HCT116 (cell line): Measurements from ENCODE around the gene SVBP. TPM values are rescaled to one million over a fixed set of nuclear protein-coding genes. Genes with fewer than 3 reads are reported as not detected.
A peak's percentile ranks its signal among the peaks of the same experiment; 100 is the strongest.

Experiments used
- CEBPB ChIP-seq: IDR thresholded peaks from 2 replicates; pipeline ENCODE4 v1.6.1; 2012; ENCODE audit warnings: low read depth
- EZH2 ChIP-seq: fragments of 200-600 bp; sonication (generic); IDR thresholded peaks from 2 replicates; pipeline ENCODE4 v1.6.1; 2017; ENCODE audit warnings: antibody characterized with exemption, mixed run types
- POLR2AphosphoS5 ChIP-seq: IDR thresholded peaks from 2 replicates; pipeline ENCODE4 v1.6.1; 2011; ENCODE audit warnings: mild to moderate bottlenecking, low read depth, low read length, moderate library complexity
- SIN3A ChIP-seq: IDR thresholded peaks from 2 replicates; pipeline ENCODE4 v1.6.1; 2012; ENCODE audit warnings: low read depth
- SP1 ChIP-seq: IDR thresholded peaks from 2 replicates; pipeline ENCODE4 v1.6.1; 2012; ENCODE audit warnings: low read depth
- SRF ChIP-seq: IDR thresholded peaks from 2 replicates; pipeline ENCODE4 v1.6.1; 2012; ENCODE audit warnings: low read depth
- TCF7L2 ChIP-seq: IDR thresholded peaks from 2 replicates; pipeline ENCODE4 v1.7.0; 2011; ENCODE audit warnings: borderline replicate concordance, inconsistent platforms; ENCODE audit not compliant: insufficient read depth, insufficient read length; ENCODE audit errors: extremely low read depth
- YY1 ChIP-seq: IDR thresholded peaks from 2 replicates; pipeline ENCODE4 v1.6.1; 2011; ENCODE audit warnings: low read length, low read depth, moderate library complexity, mild to moderate bottlenecking; ENCODE audit not compliant: insufficient replicate concordance; ENCODE audit errors: extremely low read depth
- total RNA-seq: library from RNA; stranded (reverse); gene quantifications from one replicate; pipeline ENCODE4 v1.2.1, GENCODE V29; 2021; ENCODE audit not compliant: unreplicated experiment
- TF ChIP-seq, protein P1 (sequence below): IDR thresholded peaks from 2 replicates; pipeline ENCODE4 v1.6.1; 2012; ENCODE audit warnings: low read depth
- TF ChIP-seq, protein P2 (sequence below): IDR thresholded peaks from 2 replicates; pipeline ENCODE4 v1.6.1; 2012

The SVBP gene
- total RNA-seq, 1 experiment from 2014 or later, result 14.4 TPM

DNA sequence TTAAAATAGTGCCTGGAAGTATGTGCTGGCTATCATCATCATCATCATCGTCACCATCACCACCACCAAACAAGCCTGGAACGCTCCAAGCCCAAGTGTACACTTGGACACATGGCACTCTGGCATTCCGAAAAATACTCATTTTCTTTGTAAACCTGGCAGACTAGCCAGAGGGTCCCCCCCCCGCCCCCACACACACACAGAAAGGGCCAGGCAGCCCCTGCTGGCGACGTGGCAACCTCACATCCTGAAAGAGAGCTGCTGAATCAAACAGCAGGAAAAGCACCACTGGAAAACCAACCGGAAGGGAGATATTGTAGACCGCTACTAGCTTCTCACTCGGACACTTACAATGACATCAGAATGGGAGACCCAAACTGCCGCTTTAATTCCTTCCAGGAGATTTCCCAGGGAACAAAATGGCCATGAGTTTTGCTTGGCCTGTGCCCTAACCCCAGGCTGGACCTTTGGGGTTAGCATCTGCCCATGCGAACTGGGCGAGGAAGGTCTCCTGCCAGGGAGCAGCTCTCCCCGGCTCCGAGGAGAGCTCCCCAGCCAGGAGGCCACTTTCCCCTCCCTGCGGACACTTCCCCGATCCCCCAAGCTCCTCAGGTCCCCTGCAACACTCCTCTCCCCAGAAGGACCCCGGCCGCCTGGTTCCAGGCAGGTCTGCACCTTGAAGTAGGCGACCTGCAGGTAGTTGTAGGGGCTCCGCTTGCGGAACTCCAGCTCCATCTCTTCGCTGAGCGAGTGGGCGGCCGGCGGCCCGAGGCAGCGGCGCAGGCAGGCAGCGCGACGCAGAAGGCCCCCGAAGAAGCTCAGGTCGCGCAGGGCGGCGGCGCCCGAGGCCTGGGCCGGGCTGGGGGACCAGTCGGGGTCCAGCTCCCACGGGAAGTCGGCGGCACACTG lies 51.1 kb downstream of the SVBP start (continued):
- TF ChIP-seq, protein P1, sequence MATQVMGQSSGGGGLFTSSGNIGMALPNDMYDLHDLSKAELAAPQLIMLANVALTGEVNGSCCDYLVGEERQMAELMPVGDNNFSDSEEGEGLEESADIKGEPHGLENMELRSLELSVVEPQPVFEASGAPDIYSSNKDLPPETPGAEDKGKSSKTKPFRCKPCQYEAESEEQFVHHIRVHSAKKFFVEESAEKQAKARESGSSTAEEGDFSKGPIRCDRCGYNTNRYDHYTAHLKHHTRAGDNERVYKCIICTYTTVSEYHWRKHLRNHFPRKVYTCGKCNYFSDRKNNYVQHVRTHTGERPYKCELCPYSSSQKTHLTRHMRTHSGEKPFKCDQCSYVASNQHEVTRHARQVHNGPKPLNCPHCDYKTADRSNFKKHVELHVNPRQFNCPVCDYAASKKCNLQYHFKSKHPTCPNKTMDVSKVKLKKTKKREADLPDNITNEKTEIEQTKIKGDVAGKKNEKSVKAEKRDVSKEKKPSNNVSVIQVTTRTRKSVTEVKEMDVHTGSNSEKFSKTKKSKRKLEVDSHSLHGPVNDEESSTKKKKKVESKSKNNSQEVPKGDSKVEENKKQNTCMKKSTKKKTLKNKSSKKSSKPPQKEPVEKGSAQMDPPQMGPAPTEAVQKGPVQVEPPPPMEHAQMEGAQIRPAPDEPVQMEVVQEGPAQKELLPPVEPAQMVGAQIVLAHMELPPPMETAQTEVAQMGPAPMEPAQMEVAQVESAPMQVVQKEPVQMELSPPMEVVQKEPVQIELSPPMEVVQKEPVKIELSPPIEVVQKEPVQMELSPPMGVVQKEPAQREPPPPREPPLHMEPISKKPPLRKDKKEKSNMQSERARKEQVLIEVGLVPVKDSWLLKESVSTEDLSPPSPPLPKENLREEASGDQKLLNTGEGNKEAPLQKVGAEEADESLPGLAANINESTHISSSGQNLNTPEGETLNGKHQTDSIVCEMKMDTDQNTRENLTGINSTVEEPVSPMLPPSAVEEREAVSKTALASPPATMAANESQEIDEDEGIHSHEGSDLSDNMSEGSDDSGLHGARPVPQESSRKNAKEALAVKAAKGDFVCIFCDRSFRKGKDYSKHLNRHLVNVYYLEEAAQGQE, result no peak
- no peak for TF ChIP-seq TCF7L2
- no peak for TF ChIP-seq CEBPB
- no peak for TF ChIP-seq SP1
- TF ChIP-seq, protein P2, sequence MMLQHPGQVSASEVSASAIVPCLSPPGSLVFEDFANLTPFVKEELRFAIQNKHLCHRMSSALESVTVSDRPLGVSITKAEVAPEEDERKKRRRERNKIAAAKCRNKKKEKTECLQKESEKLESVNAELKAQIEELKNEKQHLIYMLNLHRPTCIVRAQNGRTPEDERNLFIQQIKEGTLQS, result no peak
- no peak for TF ChIP-seq EZH2
- TF ChIP-seq YY1, result no peak
- peak; percentile 37; the same call in 1 of the 2 replicates for TF ChIP-seq POLR2AphosphoS5
- no peak for TF ChIP-seq SRF
- no peak for TF ChIP-seq SIN3A
- TF ChIP-seq, all 23 proteins: peak for 5
